Panc1 (cell line): Measurements from ENCODE around the gene ZNF738.
"Not testable (repeated sequence)": the region's sequence is repeated elsewhere in the genome, so short reads cannot be mapped to it uniquely, and the experiment has no call there.

Experiments used
- CTCF ChIP-seq: fragments of 450-650 bp; IDR thresholded peaks from 2 replicates; pipeline ENCODE4 v1.5.1; 2017; ENCODE audit warnings: mild to moderate bottlenecking
- POLR2AphosphoS5 ChIP-seq: IDR thresholded peaks from 2 replicates; pipeline ENCODE4 v1.6.1; 2012; ENCODE audit warnings: mild to moderate bottlenecking, low read depth, low read length, moderate library complexity
- REST ChIP-seq, 2 experiments: IDR thresholded peaks; 2 replicates each; pipeline ENCODE4 v1.6.1; 2011 to 2012; ENCODE audit warnings: low read depth in 2 of 2, control low read depth in 1 of 2, low read length in 1 of 2, mild to moderate bottlenecking in 1 of 2, moderate library complexity in 1 of 2; ENCODE audit not compliant: insufficient read depth in 1 of 2
- TCF7L2 ChIP-seq: IDR thresholded peaks from 2 replicates; pipeline ENCODE4 v1.6.1; 2011; ENCODE audit warnings: mild to moderate bottlenecking, low read depth, low read length, inconsistent platforms

GRCh38 chr19:21312807-21313206 is 46.0 kb upstream of the ZNF738 start:
- TF ChIP-seq REST (IDR thresholded peaks at IDR 0.05; ENCODE audit: insufficient read depth in 1 of 2, low read depth in 2 of 2, low read length in 1 of 2); CTCF; POLR2AphosphoS5; TCF7L2: not testable (repeated sequence)
